Measurements from ENCODE around the gene SAXO2.
"Not testable (repeated sequence)": the region's sequence is repeated elsewhere in the genome, so short reads cannot be mapped to it uniquely, and the experiment has no call there.

The SAXO2 gene

DNA sequence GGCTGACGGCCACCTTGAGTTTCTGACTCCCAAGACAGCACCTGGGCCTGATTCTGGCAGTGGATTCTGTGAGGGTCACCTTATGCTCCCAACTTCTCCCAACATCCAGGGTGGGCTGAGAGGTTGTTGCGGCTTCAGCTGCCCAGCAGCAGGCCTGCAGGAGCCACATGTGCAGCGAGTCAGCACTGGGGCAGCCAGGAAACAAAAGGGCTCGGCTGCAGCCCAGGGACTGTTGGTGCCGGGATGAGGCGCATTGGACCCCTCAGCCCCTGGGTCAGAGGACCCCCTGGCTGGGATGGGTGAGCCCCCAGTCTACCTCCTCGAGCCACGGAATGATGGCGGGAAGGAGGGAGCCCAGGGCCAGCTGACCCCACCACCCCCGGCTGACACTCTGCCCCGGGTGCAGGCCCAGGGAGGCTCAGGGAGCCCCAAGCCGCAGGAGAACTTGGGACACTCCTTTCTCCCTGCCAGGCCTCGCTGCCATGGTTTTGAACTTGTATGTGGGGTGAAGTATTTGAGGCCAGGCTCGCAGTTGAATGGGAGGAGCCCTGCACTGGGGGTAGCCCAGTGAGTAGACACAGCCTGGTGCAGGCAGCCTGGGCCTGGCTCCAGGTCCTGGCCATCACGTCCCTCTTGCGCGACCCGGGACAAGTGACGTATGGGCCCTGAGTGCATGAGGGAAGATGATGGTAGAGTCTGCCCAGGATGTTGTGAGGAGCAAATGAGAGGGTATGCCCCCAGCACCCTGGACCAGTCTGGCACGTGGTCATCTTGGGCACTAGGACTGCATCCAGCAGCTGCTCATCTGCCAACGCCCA, 51.5 kb downstream of the SAXO2 start:
- intact Hi-C loops (cut with micrococcal nuclease); H3K9me3 Mint-ChIP-seq; H3K27me3 Mint-ChIP-seq; H3K36me3 Mint-ChIP-seq (ENCODE audit: low read depth); H3K4me1 Mint-ChIP-seq (ENCODE audit: low read depth); H3K4me3 Mint-ChIP-seq; H3K27ac Mint-ChIP-seq: not testable (repeated sequence)

- no peaks in the 10 kb centered on the region for H3K4me1 Mint-ChIP-seq (ENCODE audit: low read depth)
- H3K4me3 Mint-ChIP-seq: no peak overlapping the region
- H3K27me3 Mint-ChIP-seq: peaks cover 3% of the 10 kb centered on the region
- intact Hi-C loops (cut with micrococcal nuclease): no loop called here
- no peaks in the 10 kb centered on the region for H3K36me3 Mint-ChIP-seq (ENCODE audit: low read depth)
- no peak overlapping the region for H3K27ac Mint-ChIP-seq
- peaks cover 9% of the 10 kb centered on the region for H3K9me3 Mint-ChIP-seq
These were observed 52.3 kb downstream of the SAXO2 start for GRCh38 chr15:82314769-82315518.

DNA sequence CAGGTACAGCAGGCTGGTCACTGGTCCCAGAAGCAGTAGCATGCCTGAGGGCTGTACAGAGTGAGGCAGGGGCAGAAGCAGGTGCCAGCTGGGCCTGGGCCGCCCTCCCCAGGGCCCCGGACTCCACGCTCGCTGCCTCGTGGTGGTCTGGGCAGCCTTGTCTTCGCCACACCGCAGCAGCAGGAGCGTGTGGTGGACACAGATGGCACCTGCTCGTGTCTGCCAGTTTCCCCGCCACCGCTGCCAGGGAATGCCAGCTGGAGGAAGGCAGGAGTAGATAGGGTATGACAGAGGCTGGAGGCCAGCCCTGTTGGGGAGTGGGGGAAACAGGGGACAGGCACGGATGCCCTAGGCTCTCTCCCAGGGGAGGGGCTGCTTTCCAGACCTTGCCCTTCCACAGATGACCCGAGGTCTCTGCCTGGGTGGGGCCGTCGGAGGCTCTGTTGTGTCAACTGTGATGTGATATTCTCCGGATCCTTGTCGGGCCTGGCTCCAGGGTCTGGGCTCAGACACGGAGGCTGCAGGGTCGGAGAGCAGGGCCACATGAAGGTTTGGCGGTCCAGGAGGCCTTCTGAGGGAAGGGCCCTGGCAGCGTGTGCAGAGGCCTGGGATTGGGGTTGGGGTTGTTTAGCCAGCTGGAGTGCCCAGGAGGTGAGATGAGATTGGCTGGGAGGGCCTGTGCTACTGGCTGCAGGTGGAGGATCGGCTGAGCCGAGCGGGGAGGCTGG, 53.1 kb downstream of the SAXO2 start:
- H3K27me3 Mint-ChIP-seq: no peaks in the 10 kb centered on the region
- no peaks in the 10 kb centered on the region for H3K36me3 Mint-ChIP-seq (ENCODE audit: low read depth)
- H3K4me1 Mint-ChIP-seq (ENCODE audit: low read depth): no peaks in the 10 kb centered on the region
- H3K4me3 Mint-ChIP-seq: no peak overlapping the region
- peaks cover 4% of the 10 kb centered on the region for H3K9me3 Mint-ChIP-seq
- intact Hi-C loops (cut with micrococcal nuclease): no loop called here
- H3K27ac Mint-ChIP-seq: no peak overlapping the region

GRCh38 chr15:82316247-82317090, 53.9 kb downstream of the SAXO2 start:
- H3K4me3 Mint-ChIP-seq; H3K27ac Mint-ChIP-seq; H3K4me1 Mint-ChIP-seq (ENCODE audit: low read depth); H3K9me3 Mint-ChIP-seq; intact Hi-C loops (cut with micrococcal nuclease); H3K36me3 Mint-ChIP-seq (ENCODE audit: low read depth); H3K27me3 Mint-ChIP-seq: not testable (repeated sequence)

DNA sequence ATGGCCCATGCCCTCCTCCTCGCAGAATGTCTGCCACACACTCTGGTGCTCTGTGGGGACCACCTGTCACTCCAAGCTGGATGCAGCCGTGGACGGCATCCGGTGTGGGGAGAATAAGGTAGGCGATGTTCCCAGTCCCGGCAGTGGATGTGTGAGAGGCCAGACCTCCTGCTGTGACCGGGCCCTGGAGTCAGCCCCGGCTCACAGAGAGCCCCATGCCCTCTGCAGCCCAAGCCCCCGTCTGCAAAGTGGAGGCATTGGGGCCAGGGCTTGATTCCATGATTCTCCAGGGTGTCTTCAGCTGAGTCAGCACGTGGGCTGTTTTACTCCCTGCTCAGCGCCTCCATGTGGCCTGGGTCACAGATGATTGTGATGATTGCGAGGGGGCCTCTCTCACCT, 54.5 kb downstream of the SAXO2 start:
- Mint-ChIP-seq H3K4me3 (no peak overlapping the region), H3K36me3 (ENCODE audit: low read depth) (no peaks in the 10 kb centered on the region), H3K4me1 (ENCODE audit: low read depth) (no peaks in the 10 kb centered on the region), H3K9me3 (no peaks in the 10 kb centered on the region), H3K27ac (no peak overlapping the region), H3K27me3 (no peaks in the 10 kb centered on the region)
- intact Hi-C loops (cut with micrococcal nuclease): no loop called here

- H3K36me3 Mint-ChIP-seq (ENCODE audit: low read depth); H3K27ac Mint-ChIP-seq; H3K27me3 Mint-ChIP-seq; intact Hi-C loops (cut with micrococcal nuclease); H3K9me3 Mint-ChIP-seq; H3K4me3 Mint-ChIP-seq; H3K4me1 Mint-ChIP-seq (ENCODE audit: low read depth): not testable (repeated sequence)
These were observed 54.9 kb downstream of the SAXO2 start for GRCh38 chr15:82317516-82317915.

GRCh38 chr15:82318281-82318680, 55.7 kb downstream of the SAXO2 start:
- H3K9me3 Mint-ChIP-seq; H3K27ac Mint-ChIP-seq; H3K4me3 Mint-ChIP-seq; H3K27me3 Mint-ChIP-seq; intact Hi-C loops (cut with micrococcal nuclease); H3K4me1 Mint-ChIP-seq (ENCODE audit: low read depth); H3K36me3 Mint-ChIP-seq (ENCODE audit: low read depth): not testable (repeated sequence)

DNA sequence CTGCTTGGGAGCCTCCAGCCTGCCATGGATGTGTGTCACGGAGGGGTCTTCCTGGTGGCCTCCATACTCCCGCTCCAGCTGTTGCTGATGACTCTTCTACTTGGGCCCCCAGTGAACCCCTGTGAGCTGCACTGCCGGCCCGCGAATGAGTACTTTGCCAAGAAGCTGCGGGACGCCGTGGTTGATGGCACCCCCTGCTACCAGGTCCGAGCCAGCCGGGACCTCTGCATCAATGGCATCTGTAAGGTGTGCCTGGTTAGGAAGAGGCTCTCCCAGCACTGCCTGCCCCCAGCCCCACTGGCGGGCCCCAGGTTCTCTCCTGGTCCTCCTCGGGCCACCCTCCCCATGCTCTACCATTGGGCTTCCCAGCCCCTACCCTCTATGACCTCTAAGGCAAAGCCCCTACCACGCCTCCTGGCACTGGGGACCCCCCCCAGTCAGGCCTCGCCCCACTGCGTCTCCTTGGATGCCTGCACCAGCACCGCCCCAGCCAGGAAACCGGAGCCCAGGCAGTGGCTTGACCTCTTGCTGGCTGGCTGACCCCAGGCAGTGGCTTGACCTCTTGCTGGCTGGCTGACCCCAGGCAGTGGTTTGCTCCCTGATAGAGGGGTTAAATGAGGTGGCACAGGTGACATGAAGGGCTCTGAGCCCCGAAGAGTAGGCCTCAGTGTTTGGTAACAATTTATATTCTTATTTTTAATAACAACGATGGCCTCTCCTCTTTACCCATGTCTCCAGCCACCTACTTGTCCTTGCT, 57.1 kb downstream of the SAXO2 start:
- H3K4me3 Mint-ChIP-seq; H3K4me1 Mint-ChIP-seq (ENCODE audit: low read depth); intact Hi-C loops (cut with micrococcal nuclease): not testable (repeated sequence)

GRCh38 chr15:82320861-82321260, 58.2 kb downstream of the SAXO2 start:
- H3K4me3 Mint-ChIP-seq; H3K27me3 Mint-ChIP-seq; H3K36me3 Mint-ChIP-seq (ENCODE audit: low read depth); H3K27ac Mint-ChIP-seq; H3K4me1 Mint-ChIP-seq (ENCODE audit: low read depth); intact Hi-C loops (cut with micrococcal nuclease); H3K9me3 Mint-ChIP-seq: not testable (repeated sequence)

More for the DNA sequence above, 57.1 kb downstream of the SAXO2 start:
- H3K36me3 Mint-ChIP-seq (ENCODE audit: low read depth); H3K27me3 Mint-ChIP-seq; H3K27ac Mint-ChIP-seq; H3K9me3 Mint-ChIP-seq: not testable (repeated sequence)

GRCh38 chr15:82322488-82322887, 59.9 kb downstream of the SAXO2 start:
- H3K4me3 Mint-ChIP-seq; intact Hi-C loops (cut with micrococcal nuclease); H3K4me1 Mint-ChIP-seq (ENCODE audit: low read depth); H3K36me3 Mint-ChIP-seq (ENCODE audit: low read depth); H3K9me3 Mint-ChIP-seq; H3K27me3 Mint-ChIP-seq; H3K27ac Mint-ChIP-seq: not testable (repeated sequence)

DNA sequence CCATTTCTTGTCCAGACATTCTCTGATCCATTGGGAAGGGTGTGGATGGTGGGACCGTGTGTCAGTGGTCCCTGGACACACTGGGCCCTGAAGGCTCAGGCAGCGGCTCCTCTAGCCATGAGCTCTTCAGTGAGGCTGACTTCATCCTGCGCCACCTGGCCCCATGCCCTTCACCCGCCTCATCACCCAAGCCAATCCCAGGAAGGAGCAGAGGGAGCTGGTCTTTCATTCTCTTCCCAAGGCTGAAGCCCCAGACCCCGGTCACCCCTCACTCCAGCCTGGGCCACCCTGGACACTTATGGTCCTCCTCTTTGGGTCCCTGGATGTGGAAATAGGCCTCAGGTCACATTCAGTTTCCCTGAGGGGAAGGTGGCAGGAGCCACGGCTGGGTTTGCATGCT, 62.2 kb downstream of the SAXO2 start:
- intact Hi-C loops (cut with micrococcal nuclease); H3K4me3 Mint-ChIP-seq; H3K4me1 Mint-ChIP-seq (ENCODE audit: low read depth); H3K27ac Mint-ChIP-seq; H3K36me3 Mint-ChIP-seq (ENCODE audit: low read depth); H3K9me3 Mint-ChIP-seq; H3K27me3 Mint-ChIP-seq: not testable (repeated sequence)

- H3K27ac Mint-ChIP-seq; H3K36me3 Mint-ChIP-seq (ENCODE audit: low read depth); H3K9me3 Mint-ChIP-seq; H3K27me3 Mint-ChIP-seq; H3K4me1 Mint-ChIP-seq (ENCODE audit: low read depth); H3K4me3 Mint-ChIP-seq; intact Hi-C loops (cut with micrococcal nuclease): not testable (repeated sequence)
These were observed 63.0 kb downstream of the SAXO2 start for GRCh38 chr15:82325646-82326045.

GRCh38 chr15:82326896-82327295, 64.3 kb downstream of the SAXO2 start:
- H3K36me3 Mint-ChIP-seq (ENCODE audit: low read depth); H3K9me3 Mint-ChIP-seq; H3K4me3 Mint-ChIP-seq; H3K27ac Mint-ChIP-seq; H3K4me1 Mint-ChIP-seq (ENCODE audit: low read depth); H3K27me3 Mint-ChIP-seq; intact Hi-C loops (cut with micrococcal nuclease): not testable (repeated sequence)
